WTC11 (cell line): Measurements from ENCODE around the gene S1PR2. TPM values are rescaled to one million over a fixed set of nuclear protein-coding genes. Genes with fewer than 3 reads are reported as not detected.
A peak's percentile ranks its signal among the peaks of the same experiment; 100 is the strongest.

Source experiments
- ELF4 ChIP-seq: sonication (generic); formaldehyde crosslinking; IDR thresholded peaks from 2 replicates; pipeline ENCODE4 v1.8.1; 2022; ENCODE audit warnings: low read depth, mild to moderate bottlenecking, moderate library complexity, missing genetic modification reagents
- ESRRA ChIP-seq: sonication (generic); formaldehyde crosslinking; IDR thresholded peaks from 2 replicates; pipeline ENCODE4 v1.8.1; 2022; ENCODE audit warnings: mild to moderate bottlenecking, missing genetic modification reagents, borderline replicate concordance
- MXD4 ChIP-seq: fragments of 250-450 bp; sonication (Bioruptor Pico); IDR thresholded peaks from 2 replicates; pipeline ENCODE4 v1.8.0; 2021; ENCODE audit warnings: mild to moderate bottlenecking, moderate library complexity, borderline replicate concordance
- NFATC4 ChIP-seq: fragments of 250-450 bp; sonication (Bioruptor Pico); IDR thresholded peaks from 2 replicates; pipeline ENCODE4 v1.9.0; 2021; ENCODE audit warnings: mild to moderate bottlenecking
- NR2C2 ChIP-seq: sonication (generic); formaldehyde crosslinking; IDR thresholded peaks from 2 replicates; pipeline ENCODE4 v1.8.0; 2022; ENCODE audit warnings: mild to moderate bottlenecking, missing genetic modification reagents
- RELA ChIP-seq: sonication (generic); formaldehyde crosslinking; IDR thresholded peaks from 2 replicates; pipeline ENCODE4 v1.8.1; 2022; ENCODE audit warnings: missing genetic modification reagents, mild to moderate bottlenecking, borderline replicate concordance
- RORB ChIP-seq: fragments of 250-450 bp; sonication (Bioruptor Pico); IDR thresholded peaks from 2 replicates; pipeline ENCODE4 v1.9.0; 2021; ENCODE audit warnings: mild to moderate bottlenecking
- SOX15 ChIP-seq: fragments of 250-450 bp; sonication (Bioruptor Pico); IDR thresholded peaks from 2 replicates; pipeline ENCODE4 v1.9.0; 2021; ENCODE audit warnings: mild to moderate bottlenecking
- TEAD4 ChIP-seq: sonication (generic); formaldehyde crosslinking; IDR thresholded peaks from 2 replicates; pipeline ENCODE4 v1.8.0; 2022; ENCODE audit warnings: mild to moderate bottlenecking, missing genetic modification reagents
- ZNF396 ChIP-seq: fragments of 250-450 bp; sonication (Bioruptor Pico); IDR thresholded peaks from 2 replicates; pipeline ENCODE4 v1.8.0; 2021; ENCODE audit warnings: mild to moderate bottlenecking, moderate library complexity, borderline replicate concordance
- total RNA-seq: library from RNA; stranded (reverse); gene quantifications from 3 replicates; pipeline ENCODE4 v1.2.3, GENCODE V29; 2021
- TF ChIP-seq, protein P1 (sequence below): sonication (generic); formaldehyde crosslinking; IDR thresholded peaks from 2 replicates; pipeline ENCODE4 v1.8.0; 2023; ENCODE audit warnings: mild to moderate bottlenecking, missing genetic modification reagents
- TF ChIP-seq, protein P2 (sequence below): sonication (generic); formaldehyde crosslinking; IDR thresholded peaks from 2 replicates; pipeline ENCODE4 v1.8.1; 2023; ENCODE audit warnings: mild to moderate bottlenecking, missing genetic modification reagents
- TF ChIP-seq, protein P3 (sequence below): fragments of 250-450 bp; sonication (Bioruptor Pico); IDR thresholded peaks from 2 replicates; pipeline ENCODE4 v1.9.0; 2021; ENCODE audit warnings: mild to moderate bottlenecking
- TF ChIP-seq, protein P4 (sequence below): sonication (generic); formaldehyde crosslinking; IDR thresholded peaks from 2 replicates; pipeline ENCODE4 v1.8.0; 2022; ENCODE audit warnings: missing genetic modification reagents
- TF ChIP-seq, protein P5 (sequence below): sonication (generic); formaldehyde crosslinking; IDR thresholded peaks from 2 replicates; pipeline ENCODE4 v1.8.0; 2022; ENCODE audit warnings: mild to moderate bottlenecking, missing genetic modification reagents
- TF ChIP-seq, protein P6 (sequence below): fragments of 250-450 bp; sonication (Bioruptor Pico); IDR thresholded peaks from 2 replicates; pipeline ENCODE4 v2.1.2; 2022; ENCODE audit warnings: mild to moderate bottlenecking, moderate library complexity
- TF ChIP-seq, protein P7 (sequence below): sonication (generic); formaldehyde crosslinking; conservative IDR thresholded peaks from 2 replicates; pipeline ENCODE4 v1.8.1; 2023; ENCODE audit warnings: mild to moderate bottlenecking, low read depth, missing genetic modification reagents, moderate library complexity
- TF ChIP-seq, protein P8 (sequence below): fragments of 250-450 bp; sonication (Bioruptor Pico); IDR thresholded peaks from 2 replicates; pipeline ENCODE4 v1.9.0; 2021; ENCODE audit warnings: moderate library complexity, mild to moderate bottlenecking, inconsistent platforms, borderline replicate concordance
- TF ChIP-seq, protein P9 (sequence below): sonication (generic); formaldehyde crosslinking; IDR thresholded peaks from 2 replicates; pipeline ENCODE4 v1.8.1; 2022; ENCODE audit warnings: missing genetic modification reagents, borderline replicate concordance
- TF ChIP-seq, protein P10 (sequence below): sonication (generic); formaldehyde crosslinking; IDR thresholded peaks from 2 replicates; pipeline ENCODE4 v1.8.1; 2023; ENCODE audit warnings: mild to moderate bottlenecking, missing genetic modification reagents, moderate library complexity

S1PR2 gene
- total RNA-seq, 1 experiment from 2014 or later, result 13.2 TPM

DNA sequence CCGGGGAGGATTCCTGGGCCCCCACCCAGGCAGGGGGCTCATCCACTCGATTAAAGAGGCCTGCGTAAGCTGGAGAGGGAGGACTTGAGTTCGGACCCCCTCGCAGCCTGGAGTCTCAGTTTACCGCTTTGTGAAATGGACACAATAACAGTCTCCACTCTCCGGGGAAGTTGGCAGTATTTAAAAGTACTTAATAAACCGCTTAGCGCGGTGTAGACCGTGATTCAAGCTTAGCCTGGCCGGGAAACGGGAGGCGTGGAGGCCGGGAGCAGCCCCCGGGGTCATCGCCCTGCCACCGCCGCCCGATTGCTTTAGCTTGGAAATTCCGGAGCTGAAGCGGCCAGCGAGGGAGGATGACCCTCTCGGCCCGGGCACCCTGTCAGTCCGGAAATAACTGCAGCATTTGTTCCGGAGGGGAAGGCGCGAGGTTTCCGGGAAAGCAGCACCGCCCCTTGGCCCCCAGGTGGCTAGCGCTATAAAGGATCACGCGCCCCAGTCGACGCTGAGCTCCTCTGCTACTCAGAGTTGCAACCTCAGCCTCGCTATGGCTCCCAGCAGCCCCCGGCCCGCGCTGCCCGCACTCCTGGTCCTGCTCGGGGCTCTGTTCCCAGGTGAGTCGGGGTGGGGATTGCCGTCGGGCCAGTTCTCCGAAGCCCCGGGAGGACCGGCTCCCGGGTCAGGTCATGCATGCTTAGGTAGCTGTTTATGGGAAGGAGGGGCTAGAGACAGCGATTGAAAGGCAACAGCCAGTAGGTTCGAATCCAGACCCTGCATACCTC lies 39.7 kb upstream of the S1PR2 start, which contains the start of gene ICAM1 (continued):
- TF ChIP-seq, protein P1, sequence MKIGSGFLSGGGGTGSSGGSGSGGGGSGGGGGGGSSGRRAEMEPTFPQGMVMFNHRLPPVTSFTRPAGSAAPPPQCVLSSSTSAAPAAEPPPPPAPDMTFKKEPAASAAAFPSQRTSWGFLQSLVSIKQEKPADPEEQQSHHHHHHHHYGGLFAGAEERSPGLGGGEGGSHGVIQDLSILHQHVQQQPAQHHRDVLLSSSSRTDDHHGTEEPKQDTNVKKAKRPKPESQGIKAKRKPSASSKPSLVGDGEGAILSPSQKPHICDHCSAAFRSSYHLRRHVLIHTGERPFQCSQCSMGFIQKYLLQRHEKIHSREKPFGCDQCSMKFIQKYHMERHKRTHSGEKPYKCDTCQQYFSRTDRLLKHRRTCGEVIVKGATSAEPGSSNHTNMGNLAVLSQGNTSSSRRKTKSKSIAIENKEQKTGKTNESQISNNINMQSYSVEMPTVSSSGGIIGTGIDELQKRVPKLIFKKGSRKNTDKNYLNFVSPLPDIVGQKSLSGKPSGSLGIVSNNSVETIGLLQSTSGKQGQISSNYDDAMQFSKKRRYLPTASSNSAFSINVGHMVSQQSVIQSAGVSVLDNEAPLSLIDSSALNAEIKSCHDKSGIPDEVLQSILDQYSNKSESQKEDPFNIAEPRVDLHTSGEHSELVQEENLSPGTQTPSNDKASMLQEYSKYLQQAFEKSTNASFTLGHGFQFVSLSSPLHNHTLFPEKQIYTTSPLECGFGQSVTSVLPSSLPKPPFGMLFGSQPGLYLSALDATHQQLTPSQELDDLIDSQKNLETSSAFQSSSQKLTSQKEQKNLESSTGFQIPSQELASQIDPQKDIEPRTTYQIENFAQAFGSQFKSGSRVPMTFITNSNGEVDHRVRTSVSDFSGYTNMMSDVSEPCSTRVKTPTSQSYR (CRISPR knock-in tag), result 0 out of 2 replicates have a peak, but pooled peaks have one; percentile 67
- TF ChIP-seq, protein P2, sequence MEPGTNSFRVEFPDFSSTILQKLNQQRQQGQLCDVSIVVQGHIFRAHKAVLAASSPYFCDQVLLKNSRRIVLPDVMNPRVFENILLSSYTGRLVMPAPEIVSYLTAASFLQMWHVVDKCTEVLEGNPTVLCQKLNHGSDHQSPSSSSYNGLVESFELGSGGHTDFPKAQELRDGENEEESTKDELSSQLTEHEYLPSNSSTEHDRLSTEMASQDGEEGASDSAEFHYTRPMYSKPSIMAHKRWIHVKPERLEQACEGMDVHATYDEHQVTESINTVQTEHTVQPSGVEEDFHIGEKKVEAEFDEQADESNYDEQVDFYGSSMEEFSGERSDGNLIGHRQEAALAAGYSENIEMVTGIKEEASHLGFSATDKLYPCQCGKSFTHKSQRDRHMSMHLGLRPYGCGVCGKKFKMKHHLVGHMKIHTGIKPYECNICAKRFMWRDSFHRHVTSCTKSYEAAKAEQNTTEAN (CRISPR knock-in tag), result peak; percentile 88; the same call in 1 of the 2 replicates
- TF ChIP-seq, protein P3, sequence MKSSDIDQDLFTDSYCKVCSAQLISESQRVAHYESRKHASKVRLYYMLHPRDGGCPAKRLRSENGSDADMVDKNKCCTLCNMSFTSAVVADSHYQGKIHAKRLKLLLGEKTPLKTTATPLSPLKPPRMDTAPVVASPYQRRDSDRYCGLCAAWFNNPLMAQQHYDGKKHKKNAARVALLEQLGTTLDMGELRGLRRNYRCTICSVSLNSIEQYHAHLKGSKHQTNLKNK (CRISPR knock-in tag), result no peak
- TF ChIP-seq, protein P4, sequence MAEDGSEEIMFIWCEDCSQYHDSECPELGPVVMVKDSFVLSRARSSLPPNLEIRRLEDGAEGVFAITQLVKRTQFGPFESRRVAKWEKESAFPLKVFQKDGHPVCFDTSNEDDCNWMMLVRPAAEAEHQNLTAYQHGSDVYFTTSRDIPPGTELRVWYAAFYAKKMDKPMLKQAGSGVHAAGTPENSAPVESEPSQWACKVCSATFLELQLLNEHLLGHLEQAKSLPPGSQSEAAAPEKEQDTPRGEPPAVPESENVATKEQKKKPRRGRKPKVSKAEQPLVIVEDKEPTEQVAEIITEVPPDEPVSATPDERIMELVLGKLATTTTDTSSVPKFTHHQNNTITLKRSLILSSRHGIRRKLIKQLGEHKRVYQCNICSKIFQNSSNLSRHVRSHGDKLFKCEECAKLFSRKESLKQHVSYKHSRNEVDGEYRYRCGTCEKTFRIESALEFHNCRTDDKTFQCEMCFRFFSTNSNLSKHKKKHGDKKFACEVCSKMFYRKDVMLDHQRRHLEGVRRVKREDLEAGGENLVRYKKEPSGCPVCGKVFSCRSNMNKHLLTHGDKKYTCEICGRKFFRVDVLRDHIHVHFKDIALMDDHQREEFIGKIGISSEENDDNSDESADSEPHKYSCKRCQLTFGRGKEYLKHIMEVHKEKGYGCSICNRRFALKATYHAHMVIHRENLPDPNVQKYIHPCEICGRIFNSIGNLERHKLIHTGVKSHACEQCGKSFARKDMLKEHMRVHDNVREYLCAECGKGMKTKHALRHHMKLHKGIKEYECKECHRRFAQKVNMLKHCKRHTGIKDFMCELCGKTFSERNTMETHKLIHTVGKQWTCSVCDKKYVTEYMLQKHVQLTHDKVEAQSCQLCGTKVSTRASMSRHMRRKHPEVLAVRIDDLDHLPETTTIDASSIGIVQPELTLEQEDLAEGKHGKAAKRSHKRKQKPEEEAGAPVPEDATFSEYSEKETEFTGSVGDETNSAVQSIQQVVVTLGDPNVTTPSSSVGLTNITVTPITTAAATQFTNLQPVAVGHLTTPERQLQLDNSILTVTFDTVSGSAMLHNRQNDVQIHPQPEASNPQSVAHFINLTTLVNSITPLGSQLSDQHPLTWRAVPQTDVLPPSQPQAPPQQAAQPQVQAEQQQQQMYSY (CRISPR knock-in tag), result no peak
- peak; percentile 67; the same call in 1 of the 2 replicates for TF ChIP-seq RELA
- TF ChIP-seq, protein P5, sequence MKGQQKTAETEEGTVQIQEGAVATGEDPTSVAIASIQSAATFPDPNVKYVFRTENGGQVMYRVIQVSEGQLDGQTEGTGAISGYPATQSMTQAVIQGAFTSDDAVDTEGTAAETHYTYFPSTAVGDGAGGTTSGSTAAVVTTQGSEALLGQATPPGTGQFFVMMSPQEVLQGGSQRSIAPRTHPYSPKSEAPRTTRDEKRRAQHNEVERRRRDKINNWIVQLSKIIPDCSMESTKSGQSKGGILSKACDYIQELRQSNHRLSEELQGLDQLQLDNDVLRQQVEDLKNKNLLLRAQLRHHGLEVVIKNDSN (CRISPR knock-in tag), result peak; percentile 59; the same call in 1 of the 2 replicates
- no peak for TF ChIP-seq MXD4 (CRISPR knock-in tag)
- TF ChIP-seq NFATC4 (CRISPR knock-in tag), result no peak
- no peak for TF ChIP-seq NR2C2 (CRISPR knock-in tag)
- no peak for TF ChIP-seq ZNF396 (CRISPR knock-in tag)
- TF ChIP-seq RORB (CRISPR knock-in tag), result no peak
- TF ChIP-seq TEAD4, result no peak
- no peak for TF ChIP-seq ELF4
- no peak for TF ChIP-seq SOX15 (CRISPR knock-in tag)
- TF ChIP-seq, protein P6, sequence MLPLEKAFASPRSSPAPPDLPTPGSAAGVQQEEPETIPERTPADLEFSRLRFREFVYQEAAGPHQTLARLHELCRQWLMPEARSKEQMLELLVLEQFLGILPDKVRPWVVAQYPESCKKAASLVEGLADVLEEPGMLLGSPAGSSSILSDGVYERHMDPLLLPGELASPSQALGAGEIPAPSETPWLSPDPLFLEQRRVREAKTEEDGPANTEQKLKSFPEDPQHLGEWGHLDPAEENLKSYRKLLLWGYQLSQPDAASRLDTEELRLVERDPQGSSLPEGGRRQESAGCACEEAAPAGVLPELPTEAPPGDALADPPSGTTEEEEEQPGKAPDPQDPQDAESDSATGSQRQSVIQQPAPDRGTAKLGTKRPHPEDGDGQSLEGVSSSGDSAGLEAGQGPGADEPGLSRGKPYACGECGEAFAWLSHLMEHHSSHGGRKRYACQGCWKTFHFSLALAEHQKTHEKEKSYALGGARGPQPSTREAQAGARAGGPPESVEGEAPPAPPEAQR (CRISPR knock-in tag), result no peak
- TF ChIP-seq ESRRA (CRISPR knock-in tag), result 0 out of 2 replicates have a peak, but pooled peaks have one; percentile 62
- TF ChIP-seq, protein P7, sequence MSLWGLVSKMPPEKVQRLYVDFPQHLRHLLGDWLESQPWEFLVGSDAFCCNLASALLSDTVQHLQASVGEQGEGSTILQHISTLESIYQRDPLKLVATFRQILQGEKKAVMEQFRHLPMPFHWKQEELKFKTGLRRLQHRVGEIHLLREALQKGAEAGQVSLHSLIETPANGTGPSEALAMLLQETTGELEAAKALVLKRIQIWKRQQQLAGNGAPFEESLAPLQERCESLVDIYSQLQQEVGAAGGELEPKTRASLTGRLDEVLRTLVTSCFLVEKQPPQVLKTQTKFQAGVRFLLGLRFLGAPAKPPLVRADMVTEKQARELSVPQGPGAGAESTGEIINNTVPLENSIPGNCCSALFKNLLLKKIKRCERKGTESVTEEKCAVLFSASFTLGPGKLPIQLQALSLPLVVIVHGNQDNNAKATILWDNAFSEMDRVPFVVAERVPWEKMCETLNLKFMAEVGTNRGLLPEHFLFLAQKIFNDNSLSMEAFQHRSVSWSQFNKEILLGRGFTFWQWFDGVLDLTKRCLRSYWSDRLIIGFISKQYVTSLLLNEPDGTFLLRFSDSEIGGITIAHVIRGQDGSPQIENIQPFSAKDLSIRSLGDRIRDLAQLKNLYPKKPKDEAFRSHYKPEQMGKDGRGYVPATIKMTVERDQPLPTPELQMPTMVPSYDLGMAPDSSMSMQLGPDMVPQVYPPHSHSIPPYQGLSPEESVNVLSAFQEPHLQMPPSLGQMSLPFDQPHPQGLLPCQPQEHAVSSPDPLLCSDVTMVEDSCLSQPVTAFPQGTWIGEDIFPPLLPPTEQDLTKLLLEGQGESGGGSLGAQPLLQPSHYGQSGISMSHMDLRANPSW (CRISPR knock-in tag), result no peak
- TF ChIP-seq, protein P8, sequence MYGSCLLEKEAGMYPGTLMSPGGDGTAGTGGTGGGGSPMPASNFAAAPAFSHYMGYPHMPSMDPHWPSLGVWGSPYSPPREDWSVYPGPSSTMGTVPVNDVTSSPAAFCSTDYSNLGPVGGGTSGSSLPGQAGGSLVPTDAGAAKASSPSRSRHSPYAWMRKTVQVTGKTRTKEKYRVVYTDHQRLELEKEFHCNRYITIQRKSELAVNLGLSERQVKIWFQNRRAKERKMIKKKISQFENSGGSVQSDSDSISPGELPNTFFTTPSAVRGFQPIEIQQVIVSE (CRISPR knock-in tag), result no peak
- TF ChIP-seq, protein P9, sequence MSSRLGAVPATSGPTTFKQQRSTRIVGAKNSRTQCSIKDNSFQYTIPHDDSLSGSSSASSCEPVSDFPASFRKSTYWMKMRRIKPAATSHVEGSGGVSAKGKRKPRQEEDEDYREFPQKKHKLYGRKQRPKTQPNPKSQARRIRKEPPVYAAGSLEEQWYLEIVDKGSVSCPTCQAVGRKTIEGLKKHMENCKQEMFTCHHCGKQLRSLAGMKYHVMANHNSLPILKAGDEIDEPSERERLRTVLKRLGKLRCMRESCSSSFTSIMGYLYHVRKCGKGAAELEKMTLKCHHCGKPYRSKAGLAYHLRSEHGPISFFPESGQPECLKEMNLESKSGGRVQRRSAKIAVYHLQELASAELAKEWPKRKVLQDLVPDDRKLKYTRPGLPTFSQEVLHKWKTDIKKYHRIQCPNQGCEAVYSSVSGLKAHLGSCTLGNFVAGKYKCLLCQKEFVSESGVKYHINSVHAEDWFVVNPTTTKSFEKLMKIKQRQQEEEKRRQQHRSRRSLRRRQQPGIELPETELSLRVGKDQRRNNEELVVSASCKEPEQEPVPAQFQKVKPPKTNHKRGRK (CRISPR knock-in tag), result no peak
- TF ChIP-seq, protein P10, sequence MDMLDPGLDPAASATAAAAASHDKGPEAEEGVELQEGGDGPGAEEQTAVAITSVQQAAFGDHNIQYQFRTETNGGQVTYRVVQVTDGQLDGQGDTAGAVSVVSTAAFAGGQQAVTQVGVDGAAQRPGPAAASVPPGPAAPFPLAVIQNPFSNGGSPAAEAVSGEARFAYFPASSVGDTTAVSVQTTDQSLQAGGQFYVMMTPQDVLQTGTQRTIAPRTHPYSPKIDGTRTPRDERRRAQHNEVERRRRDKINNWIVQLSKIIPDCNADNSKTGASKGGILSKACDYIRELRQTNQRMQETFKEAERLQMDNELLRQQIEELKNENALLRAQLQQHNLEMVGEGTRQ, result peak; percentile 69
